ENCODE results near the gene PTK7.

The PTK7 gene

GRCh38 chr6:43204271-43205105, 128.4 kb downstream of the PTK7 start:
- DNase-seq (ENCODE audit: low read depth in 3 of 3), result no peak

GRCh38 chr6:43205849-43206248, 129.7 kb downstream of the PTK7 start:
- no peak for DNase-seq (ENCODE audit: low read depth in 3 of 3)

GRCh38 chr6:43207286-43207685, 131.2 kb downstream of the PTK7 start:
- DNase-seq (ENCODE audit: low read depth in 3 of 3), result no peak
